ENCODE data around the gene OR1J1.
A peak's percentile ranks its signal among the peaks of the same experiment; 100 is the strongest.

OR1J1 gene

DNA sequence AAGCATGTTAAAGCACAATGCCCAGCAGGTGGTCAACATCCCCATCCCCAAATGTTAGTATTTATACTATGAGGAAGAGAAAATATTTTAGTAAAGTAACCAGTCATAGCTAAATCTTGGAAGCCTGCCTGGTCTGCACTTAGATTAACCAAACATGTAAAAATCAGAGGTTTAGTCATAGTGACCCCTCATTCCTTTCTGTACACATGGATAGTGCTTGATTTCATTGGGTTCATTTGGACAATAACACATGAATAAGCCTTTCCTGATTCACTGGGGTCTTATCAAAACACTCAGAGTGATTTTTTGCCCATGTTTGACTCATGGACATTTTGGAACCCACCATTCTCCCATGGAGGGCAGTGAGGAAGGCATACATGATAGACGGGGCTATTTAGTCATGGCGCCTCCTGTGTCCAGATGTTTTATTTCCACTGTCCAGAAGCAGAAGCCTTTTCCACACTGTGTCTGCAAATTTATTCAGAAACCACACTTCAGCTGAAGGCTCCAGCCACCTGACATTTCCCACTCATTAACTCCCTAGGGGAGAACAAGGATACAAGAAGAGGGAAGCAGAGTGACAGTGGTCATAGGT lies 32.5 kb downstream of the OR1J1 start:
- DNase-seq (ENCODE audit: low read depth): peak; percentile 83

DNA sequence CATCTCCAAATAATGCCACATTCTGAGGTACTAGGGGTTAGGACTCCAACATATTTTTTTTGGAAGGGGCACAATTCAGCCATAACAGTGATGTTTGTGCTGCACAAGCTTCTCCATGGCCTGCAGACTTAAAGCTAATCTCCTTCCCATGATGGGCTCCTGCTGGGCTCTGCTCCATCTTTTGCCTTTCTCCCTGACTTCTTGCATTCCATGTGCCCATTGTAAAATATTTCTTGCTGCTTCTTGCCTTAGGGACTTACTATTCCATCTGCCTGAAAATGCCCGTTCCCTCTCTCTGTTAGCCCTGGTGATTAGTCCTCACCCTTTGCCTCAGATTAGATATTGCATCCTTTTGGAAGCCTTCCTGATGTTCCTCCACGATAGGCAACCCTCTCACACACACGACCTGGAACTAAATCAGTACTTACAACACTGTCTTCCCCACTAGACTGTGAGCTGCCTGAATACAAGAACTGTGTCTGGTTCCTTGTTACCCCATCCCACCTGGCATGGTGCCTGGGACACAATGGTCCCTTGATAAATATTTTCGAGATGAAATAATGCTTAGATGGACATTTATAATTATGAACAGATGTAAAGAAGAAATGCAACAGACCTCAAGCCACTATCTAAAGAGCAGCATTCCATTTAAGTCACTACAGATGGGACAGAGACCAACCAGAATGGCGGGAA lies 33.5 kb downstream of the OR1J1 start:
- DNase-seq (ENCODE audit: low read depth): no peak

DNA sequence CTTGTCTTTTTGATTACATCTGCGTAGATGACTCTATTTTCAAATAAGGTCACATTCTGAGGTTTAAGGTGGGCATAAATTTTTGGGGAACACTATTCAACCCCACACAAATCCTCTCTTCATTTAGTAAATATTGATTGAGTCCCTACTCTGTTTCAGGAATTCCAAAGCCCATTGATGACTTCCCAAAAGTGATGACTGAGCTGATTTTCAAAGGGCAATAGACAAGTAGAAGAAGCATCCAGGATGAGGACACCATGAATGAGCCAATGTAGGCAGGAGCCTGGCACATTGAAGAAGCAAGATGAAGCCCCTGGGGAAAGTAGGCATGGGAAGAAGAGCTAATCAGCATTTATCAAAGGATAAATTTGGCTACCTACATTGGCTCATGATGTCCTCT lies 35.2 kb downstream of the OR1J1 start:
- DNase-seq (ENCODE audit: low read depth): no peak

All from HS-5 (cell line).